ENCODE measurements around the gene SAXO1.

- no peak for TF ChIP-seq CTCF (IDR thresholded peaks at IDR 0.05)
- TF ChIP-seq EZH2phosphoT487 (IDR thresholded peaks at IDR 0.05), result no peak
- TF ChIP-seq EZH2 (IDR thresholded peaks at IDR 0.05), result no peak
These were observed 41.8 kb upstream of the SAXO1 start for GRCh38 chr9:19074836-19075235.

Measured in neural progenitor cell (in vitro differentiated cells).